HAP-1 (cell line): ENCODE data around the gene ANKFY1.
A peak's percentile ranks its signal among the peaks of the same experiment; 100 is the strongest.

Experiments
- DNase-seq, 2 experiments: peaks; one replicate each; pipeline ENCODE4 v3.0.0-alpha.2; 2016 to 2020; ENCODE audit warnings: low spot score in 2 of 2
- H3K27me3 ChIP-seq: fragments of 250-450 bp; sonication (Bioruptor Pico); 2 replicates; pipeline ENCODE4 v1.5.1; 2020; ENCODE audit warnings: low read depth, mild to moderate bottlenecking, moderate library complexity
- H3K36me3 ChIP-seq: fragments of 250-450 bp; sonication (Bioruptor Pico); replicated peaks from 2 replicates; pipeline ENCODE4 v1.5.1; 2020; ENCODE audit warnings: mild to moderate bottlenecking
- H3K4me1 ChIP-seq: fragments of 250-450 bp; sonication (Bioruptor Pico); 2 replicates; pipeline ENCODE4 v1.5.1; 2020; ENCODE audit warnings: mild to moderate bottlenecking
- H3K4me3 ChIP-seq: fragments of 250-450 bp; sonication (Bioruptor Pico); 2 replicates; pipeline ENCODE4 v1.5.1; 2020; ENCODE audit warnings: mild to moderate bottlenecking, moderate library complexity
- H3K9me3 ChIP-seq: fragments of 250-450 bp; sonication (Bioruptor Pico); 2 replicates; pipeline ENCODE4 v1.5.1; 2020; ENCODE audit warnings: mild to moderate bottlenecking, moderate library complexity
- in situ Hi-C: fragments of 300-500 bp; cut with MboI; formaldehyde crosslinking; loops from 3 replicates; pipeline ENCODE4 v1.14.3; 2020; ENCODE audit warnings: low sequenced_read_pairs, inconsistent platforms, mixed read lengths

Gene ANKFY1

DNA sequence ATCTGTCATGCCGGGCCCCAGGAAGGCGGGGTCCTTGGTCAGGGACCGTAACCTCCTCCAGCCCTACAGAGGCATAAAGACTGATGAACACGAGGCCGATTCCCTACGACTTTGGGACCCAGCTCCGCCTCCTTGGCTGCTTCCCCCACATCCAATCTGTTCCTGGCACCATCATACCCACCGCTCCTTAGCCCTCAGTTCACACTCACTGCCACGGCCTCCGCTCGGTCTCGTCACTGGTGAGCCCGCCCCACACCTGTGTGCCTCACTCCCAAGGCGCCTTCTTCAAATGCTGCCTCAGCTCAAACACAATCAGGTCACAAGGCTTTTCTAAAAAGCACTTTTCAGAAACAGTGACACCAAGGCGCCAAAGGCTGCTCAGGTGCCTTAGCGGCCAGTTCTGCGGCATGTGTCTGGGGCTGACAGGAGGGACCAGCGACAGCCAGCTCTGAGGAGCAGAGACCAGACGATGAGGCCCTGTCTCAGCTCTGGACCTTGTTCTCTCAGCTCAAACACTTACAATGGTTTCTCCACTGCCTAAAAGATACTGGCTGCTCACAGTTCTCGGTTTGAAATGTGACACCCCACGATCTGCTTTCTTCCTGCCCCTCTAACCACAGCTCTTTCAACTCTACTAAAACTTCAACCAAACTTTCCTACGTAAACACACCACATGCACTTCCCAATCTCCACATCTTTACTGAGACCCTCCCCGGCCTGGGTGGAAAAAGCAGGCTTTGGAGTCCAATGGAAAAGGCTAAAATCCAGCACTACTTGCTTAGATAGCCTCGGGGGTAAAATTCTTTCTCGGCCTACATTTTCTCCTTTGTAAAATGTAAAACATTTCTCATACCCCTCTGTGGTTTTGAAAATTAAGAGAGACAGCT lies 87.6 kb downstream of the ANKFY1 start:
- no peak for DNase-seq
- no peaks in the 10 kb centered on the region for H3K4me1 ChIP-seq
- peaks cover 93% of the 10 kb centered on the region for H3K36me3 ChIP-seq
- H3K4me3 ChIP-seq: no peak overlapping the region
- in situ Hi-C loops: no loop called here
- no peaks in the 10 kb centered on the region for H3K9me3 ChIP-seq
- H3K27me3 ChIP-seq: no peaks in the 10 kb centered on the region

DNA sequence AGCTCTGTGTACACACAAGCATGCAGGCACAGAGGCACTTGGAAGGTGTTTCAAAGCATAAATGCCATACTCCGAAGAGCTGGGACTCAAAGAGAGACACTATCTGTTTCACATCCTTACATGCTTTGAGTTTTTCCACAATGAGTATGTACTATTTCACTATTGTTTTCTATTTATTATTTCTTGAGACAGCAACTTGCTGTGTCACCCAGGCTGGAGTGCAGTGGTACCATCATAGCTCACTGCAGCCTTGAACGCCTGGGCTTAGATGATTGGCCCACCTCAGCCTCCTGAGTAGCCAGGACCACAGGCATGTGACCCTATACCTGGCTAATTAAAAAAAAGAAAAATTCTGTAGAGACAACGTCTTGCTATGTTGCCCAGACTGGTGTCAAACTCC lies 89.2 kb downstream of the ANKFY1 start:
- Histone ChIP-seq H3K36me3 (peaks cover 96% of the 10 kb centered on the region), H3K4me3 (no peak overlapping the region), H3K4me1 (no peaks in the 10 kb centered on the region), H3K9me3 (no peaks in the 10 kb centered on the region), H3K27me3 (no peaks in the 10 kb centered on the region)
- DNase-seq: no peak
- in situ Hi-C loops: no loop called here

DNA sequence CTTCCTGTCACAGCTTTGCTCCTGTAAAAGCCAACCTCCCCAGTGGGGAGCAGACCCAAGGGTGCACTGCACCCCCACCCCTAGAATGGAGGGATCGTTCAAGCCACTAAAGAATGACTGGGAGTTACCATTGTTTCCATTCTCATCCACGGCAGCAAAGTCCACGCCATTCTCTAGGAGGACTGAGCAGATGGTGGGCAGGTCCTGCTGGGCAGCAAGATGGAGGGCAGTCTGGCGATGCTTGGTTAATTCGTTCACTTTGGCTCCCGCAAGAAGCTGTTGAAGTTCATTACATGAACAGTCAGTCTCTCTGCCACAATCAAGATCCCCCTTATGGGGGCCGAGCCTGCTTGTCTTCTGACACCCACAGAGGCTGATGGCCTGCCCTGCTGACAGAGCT lies 90.0 kb downstream of the ANKFY1 start:
- in situ Hi-C loops: no loop called here
- Histone ChIP-seq H3K36me3 (peaks cover 96% of the 10 kb centered on the region), H3K9me3 (no peaks in the 10 kb centered on the region), H3K27me3 (no peaks in the 10 kb centered on the region), H3K4me1 (no peaks in the 10 kb centered on the region), H3K4me3 (no peak overlapping the region)
- no peak for DNase-seq

DNA sequence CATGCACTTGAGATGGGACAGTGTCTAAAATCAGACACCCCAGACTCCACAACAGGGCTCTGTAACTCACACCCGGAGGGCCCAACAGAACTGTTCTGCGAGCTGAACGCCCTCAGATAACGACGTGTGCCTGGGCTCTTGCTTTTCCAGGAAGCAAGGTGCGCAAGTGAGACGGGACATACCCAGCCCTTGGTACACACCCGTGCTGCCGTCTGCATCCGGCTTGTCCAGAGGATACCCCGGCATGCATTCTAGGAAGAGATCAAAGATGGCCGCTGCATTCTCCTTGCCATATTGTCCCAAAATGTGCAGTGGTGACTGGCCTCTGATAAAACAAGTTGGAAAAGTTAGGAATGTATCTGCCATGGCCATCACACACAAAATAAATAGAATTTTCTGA lies 91.4 kb downstream of the ANKFY1 start:
- Histone ChIP-seq H3K36me3 (peaks cover 92% of the 10 kb centered on the region), H3K4me1 (no peaks in the 10 kb centered on the region)
- in situ Hi-C loops: no loop called here

DNA sequence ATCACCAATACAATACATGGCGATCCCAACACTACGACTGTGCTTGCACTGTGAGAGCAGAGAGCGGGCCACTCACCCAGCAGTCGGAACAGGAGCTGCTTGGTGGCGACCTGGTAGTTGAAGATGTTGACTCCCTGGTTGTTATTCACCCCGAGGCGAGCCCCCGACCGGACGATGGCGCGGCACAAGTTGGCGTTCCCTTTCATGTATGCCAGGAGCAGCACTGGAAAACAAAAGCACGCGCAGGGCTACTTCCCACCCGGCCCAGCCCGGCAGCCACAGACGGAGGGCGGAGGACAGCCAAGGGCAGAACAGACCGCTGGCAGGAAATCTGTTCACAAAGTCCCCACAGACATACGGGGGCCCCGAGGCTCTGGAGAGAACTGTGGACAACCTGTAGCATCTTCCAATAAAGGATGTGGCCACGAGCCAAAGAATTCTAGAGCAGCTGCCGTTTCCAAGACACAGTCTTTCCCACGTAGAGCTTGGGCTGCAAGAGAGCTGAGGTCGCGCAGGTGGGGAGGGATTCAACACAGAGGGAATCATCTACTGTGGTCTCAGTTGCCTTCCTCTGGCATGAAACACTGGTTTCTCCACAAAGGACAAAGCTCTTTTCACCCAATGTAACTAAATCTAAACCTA lies 93.0 kb downstream of the ANKFY1 start:
- no peak for DNase-seq
- no peaks in the 10 kb centered on the region for H3K27me3 ChIP-seq
- in situ Hi-C loops: no loop called here
- peaks cover 86% of the 10 kb centered on the region for H3K36me3 ChIP-seq
- no peaks in the 10 kb centered on the region for H3K4me1 ChIP-seq
- H3K4me3 ChIP-seq: no peak overlapping the region
- no peaks in the 10 kb centered on the region for H3K9me3 ChIP-seq

More for the DNA sequence above, 91.4 kb downstream of the ANKFY1 start:
- no peak for DNase-seq
- H3K4me3 ChIP-seq: no peak overlapping the region
- H3K27me3 ChIP-seq: no peaks in the 10 kb centered on the region
- no peaks in the 10 kb centered on the region for H3K9me3 ChIP-seq

DNA sequence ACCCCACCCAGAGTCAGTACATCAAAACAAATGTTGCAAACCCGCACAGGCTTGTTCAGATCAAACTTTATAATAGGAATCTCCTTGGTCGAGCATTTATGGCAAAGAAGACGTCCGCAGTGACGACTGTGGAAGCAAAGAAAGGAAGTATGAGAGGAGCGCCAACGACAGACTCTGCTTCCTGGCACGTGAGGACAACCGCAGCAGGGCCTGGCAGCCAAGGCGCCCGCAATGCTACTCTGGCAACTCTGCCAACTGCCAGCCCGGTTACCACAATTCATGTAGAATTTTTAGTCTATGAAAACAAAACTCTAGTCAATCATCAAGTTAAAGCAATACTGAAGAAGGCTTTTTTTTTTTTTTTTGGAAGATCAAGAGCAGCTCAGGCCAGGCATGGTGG lies 96.0 kb downstream of the ANKFY1 start:
- Histone ChIP-seq H3K9me3 (no peaks in the 10 kb centered on the region), H3K27me3 (no peaks in the 10 kb centered on the region), H3K4me3 (no peak overlapping the region), H3K4me1 (peaks cover 14% of the 10 kb centered on the region), H3K36me3 (peaks cover 74% of the 10 kb centered on the region)
- in situ Hi-C loops: no loop called here
- no peak for DNase-seq

DNA sequence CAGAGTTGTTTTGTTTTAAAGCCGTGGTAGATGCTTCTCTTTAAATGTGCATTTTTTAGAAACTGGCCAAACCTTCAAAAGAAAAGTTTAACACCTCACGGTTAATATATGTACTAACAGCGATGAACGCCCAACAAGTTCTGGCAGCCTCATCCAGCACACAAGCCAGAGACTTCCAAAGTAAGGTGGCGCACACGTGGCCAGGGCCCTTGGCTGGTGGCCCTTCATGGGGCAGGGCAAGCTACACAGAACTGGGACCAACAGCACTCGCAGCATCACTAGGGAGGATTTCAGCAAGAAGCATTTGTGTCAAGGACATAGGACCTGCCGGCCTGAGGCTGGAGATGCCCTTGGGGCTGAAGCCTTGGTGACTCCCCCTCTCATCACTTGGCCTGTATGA lies 97.4 kb downstream of the ANKFY1 start:
- no peaks in the 10 kb centered on the region for H3K27me3 ChIP-seq
- peaks cover 61% of the 10 kb centered on the region for H3K36me3 ChIP-seq
- no peak overlapping the region for H3K4me3 ChIP-seq
- in situ Hi-C loops: no loop called here
- peaks cover 28% of the 10 kb centered on the region for H3K4me1 ChIP-seq
- no peaks in the 10 kb centered on the region for H3K9me3 ChIP-seq
- no peak for DNase-seq

DNA sequence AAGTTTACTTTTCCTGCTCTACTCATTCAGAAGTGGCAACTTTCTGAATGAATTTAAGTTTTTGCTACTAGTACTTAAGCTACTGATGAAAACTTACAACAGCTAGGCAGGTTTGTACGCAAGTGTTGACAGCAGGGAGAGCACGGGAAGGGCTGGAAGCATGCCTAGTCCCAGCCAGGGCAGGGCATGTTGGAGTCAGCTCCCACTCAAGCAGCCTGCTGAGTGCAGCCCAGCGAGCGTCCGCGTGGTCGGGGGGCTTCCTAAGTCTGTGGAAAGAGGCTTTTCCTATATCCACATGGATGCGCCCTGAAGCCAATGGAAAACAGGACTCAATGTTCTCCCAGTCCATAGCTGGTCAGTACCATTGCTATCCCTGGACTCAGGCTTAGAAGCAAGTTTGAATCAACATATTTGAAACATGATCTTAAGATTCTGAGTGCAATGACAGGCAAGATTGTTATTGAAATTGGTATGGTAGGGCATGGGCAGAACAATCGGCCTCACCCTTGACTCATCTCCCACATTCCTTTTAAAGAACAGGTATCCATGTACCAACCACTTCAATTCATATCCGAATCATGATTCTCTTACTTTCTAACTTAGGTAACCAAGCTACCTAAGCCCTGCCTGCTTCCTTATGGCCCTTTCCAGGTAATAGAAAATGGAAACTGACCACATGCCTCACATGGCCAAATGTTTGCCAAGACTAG lies 98.3 kb downstream of the ANKFY1 start:
- Histone ChIP-seq H3K36me3 (peaks cover 52% of the 10 kb centered on the region), H3K9me3 (no peaks in the 10 kb centered on the region), H3K4me1 (peaks cover 29% of the 10 kb centered on the region), H3K4me3 (no peak overlapping the region), H3K27me3 (no peaks in the 10 kb centered on the region)
- in situ Hi-C loops: no loop called here
- DNase-seq: peak in 1 of 2 experiments; percentile 18

DNA sequence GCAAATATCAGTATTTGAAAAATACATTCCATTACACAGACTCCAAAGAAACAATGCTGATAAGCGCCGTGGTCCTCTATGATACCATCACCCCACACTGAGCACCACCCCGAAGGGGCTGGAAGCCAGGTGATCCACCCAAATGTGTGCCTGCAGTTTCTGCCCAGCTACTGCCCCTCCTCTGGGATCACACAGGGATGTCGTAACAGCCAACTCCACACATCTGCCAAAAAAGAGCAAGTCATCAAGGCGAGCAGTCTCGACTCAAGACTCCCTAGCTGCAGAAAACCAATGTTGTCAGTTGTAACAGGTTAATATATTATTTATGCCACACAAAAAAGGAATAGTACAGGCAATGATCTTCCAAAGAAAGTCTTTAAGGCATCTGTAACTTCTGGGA lies 99.8 kb downstream of the ANKFY1 start:
- peaks cover 37% of the 10 kb centered on the region for H3K36me3 ChIP-seq
- DNase-seq: no peak
- peaks cover 29% of the 10 kb centered on the region for H3K4me1 ChIP-seq
- no peak overlapping the region for H3K4me3 ChIP-seq
- no peaks in the 10 kb centered on the region for H3K9me3 ChIP-seq
- H3K27me3 ChIP-seq: no peaks in the 10 kb centered on the region
- in situ Hi-C loops: no loop called here

DNA sequence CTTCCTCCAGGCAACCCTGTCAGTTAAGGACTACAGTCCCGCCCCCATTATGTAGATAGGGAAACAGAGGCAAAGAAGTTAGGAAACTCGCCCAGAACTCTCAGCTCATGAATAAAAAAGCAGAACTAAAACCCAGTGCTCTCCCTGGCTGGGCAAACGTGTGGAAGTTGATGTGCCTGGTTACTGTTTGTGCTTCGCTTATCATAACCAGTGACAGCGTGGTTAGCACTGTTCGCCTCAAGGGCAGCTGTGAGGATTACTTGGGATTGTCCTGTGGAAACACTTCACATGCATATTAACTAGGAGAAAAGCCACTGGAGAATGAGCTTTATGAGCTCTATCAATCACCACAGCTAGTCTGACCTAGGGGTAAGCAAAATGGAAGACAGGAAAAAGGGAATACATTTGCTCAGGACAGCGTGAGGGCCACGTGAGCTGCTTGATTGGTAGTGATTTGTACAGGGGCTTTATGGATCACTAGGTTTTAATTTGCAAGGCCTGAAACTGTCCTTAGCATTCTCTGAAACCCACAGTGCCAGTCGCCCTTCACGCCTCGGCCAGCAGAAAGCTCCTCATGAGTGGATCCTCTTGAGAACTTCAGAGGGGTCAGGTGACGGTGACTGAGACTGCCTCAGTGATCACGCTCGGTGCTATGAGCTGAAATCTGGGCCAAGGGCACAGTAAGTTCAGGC lies 100.9 kb downstream of the ANKFY1 start:
- Histone ChIP-seq H3K27me3 (no peaks in the 10 kb centered on the region), H3K36me3 (peaks cover 30% of the 10 kb centered on the region), H3K4me1 (peaks cover 29% of the 10 kb centered on the region), H3K4me3 (no peak overlapping the region), H3K9me3 (no peaks in the 10 kb centered on the region)
- peak; percentile 51 to 55 for DNase-seq
- in situ Hi-C loops: no loop called here

DNA sequence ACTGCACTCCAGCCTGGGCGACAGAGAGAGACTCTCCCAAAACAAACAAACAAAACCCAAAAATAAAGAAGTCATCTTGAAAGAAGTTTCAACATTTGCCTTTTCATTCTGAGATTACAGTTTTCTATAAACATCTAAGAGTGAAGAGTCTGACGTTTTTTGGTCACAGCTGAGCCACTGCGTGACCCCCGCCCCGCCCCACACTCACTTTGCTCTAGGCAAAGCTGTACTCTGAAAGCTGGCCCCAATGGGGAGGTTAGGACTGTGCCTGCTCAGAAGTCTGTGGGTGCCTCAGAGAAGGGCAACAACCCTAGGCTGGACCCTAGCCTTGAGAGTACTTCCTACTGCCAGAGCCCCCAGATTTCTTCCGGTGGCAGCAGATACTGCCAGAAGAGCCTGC lies 101.5 kb downstream of the ANKFY1 start:
- Histone ChIP-seq H3K36me3 (peaks cover 24% of the 10 kb centered on the region), H3K27me3 (no peaks in the 10 kb centered on the region), H3K4me3 (no peak overlapping the region), H3K9me3 (no peaks in the 10 kb centered on the region), H3K4me1 (peaks cover 29% of the 10 kb centered on the region)
- in situ Hi-C loops: no loop called here
- no peak for DNase-seq

DNA sequence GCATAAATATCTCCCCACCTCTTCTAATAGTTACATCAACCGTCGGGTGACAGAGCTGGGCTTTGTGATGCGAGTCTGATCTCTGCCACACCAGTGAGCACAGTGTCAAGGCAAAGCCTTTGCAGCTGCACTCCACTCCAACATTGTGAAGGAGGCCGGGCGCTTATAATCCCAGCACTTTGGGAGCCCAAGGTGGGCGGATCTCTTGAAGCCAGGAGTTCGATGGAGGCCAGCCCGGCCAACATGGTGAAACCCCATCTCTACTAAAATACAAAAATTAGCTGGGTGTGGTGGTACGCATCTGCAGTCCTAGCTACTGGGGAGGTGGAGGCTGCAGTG lies 101.8 kb downstream of the ANKFY1 start:
- Histone ChIP-seq H3K36me3 (peaks cover 20% of the 10 kb centered on the region), H3K9me3 (no peaks in the 10 kb centered on the region), H3K4me3 (no peak overlapping the region), H3K27me3 (no peaks in the 10 kb centered on the region), H3K4me1 (peaks cover 29% of the 10 kb centered on the region)
- in situ Hi-C loops: no loop called here
- peak in 1 of 2 experiments; percentile 65 for DNase-seq

DNA sequence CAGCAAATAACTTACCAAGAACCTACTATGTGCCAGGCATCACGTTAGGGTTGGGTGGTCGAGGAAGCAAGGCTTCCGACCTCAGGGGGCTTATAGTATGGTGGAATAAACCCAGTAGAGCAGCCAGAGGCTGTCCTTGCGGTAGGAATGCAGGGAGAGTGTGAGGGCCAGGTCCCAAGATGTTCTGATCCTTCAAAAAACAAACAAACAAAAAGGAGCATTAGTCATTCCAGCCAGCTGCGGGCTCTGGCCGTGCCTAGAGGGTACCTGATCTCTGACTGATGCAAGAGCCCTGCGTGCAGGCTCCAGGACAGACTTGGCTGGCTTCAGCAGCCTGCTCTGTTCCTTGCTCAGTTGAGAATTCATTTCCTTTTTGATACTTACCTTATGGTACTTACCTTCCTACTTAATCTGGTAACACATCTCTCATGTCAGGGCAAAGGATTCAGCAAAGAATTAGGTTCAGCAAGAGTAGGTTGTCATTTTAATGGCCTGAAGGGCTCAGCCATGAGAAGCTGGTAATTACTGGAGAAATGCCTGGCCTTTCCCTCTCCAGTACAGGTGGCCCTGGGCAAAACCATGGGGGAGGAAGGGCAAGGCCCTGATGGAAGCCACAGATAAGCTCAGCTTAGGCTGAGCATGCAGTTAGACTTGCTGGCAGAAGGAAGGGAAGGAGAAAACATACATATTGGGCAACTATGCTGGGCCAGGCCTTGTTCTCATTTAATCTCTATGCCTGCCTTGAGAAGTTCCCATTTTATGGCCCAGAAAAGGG lies 102.4 kb downstream of the ANKFY1 start:
- Histone ChIP-seq H3K4me3 (no peak overlapping the region), H3K36me3 (peaks cover 15% of the 10 kb centered on the region), H3K27me3 (no peaks in the 10 kb centered on the region), H3K9me3 (no peaks in the 10 kb centered on the region), H3K4me1 (peaks cover 29% of the 10 kb centered on the region)
- DNase-seq: peak in 1 of 2 experiments; percentile 38
- in situ Hi-C loops: no loop called here
